ENCODE results near the gene ZCCHC14.

Gene ZCCHC14

GRCh38 chr16:87423429-87423828, 69.4 kb downstream of the ZCCHC14 start:
- no peak for DNase-seq

GRCh38 chr16:87422106-87422505, 70.7 kb downstream of the ZCCHC14 start:
- no peak for DNase-seq

DNA sequence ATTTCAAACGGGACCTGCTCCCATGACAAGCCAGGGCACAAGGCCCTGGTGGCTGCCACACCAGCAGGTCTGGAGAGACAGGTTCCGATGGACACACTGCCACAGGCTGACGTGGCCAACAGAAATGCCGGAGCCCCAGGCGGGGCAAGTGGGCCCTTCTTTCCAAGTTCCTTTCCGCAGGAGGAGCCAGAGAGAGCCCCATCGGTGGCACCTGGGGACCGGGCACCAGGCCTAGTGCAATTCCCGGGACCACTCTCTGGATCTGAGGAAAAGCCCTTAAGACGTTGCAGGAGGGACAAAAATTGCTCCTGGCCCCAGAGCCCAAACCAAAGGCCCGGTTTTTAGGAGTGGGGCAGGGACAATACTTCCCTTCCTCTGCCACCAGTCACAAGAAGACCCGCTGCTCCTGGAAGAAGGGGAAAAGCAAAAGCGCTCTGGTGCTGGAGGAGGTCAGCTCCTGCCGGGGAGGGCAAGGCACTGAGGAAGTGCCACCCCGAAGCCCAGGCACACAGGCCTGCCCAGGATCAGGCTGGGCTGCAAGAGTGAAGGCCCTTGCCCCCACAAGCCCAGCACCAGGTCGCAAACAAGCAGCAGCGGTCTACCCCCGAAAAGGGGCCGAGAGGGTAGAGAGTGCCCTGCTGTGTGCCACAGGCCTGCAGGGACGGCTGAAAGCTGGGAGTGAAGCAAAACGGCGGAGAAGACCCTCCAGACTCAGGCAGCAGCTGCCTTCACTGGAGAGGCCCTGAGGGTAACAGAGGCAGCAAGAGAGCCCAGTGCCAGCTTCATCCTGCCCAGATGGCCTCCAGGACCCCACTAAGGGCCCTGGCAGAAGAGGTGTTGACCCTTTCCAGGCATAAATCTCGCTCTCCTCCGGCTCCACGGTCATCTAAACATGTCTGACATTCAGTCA, 71.6 kb downstream of the ZCCHC14 start:
- no peak for DNase-seq

DNA sequence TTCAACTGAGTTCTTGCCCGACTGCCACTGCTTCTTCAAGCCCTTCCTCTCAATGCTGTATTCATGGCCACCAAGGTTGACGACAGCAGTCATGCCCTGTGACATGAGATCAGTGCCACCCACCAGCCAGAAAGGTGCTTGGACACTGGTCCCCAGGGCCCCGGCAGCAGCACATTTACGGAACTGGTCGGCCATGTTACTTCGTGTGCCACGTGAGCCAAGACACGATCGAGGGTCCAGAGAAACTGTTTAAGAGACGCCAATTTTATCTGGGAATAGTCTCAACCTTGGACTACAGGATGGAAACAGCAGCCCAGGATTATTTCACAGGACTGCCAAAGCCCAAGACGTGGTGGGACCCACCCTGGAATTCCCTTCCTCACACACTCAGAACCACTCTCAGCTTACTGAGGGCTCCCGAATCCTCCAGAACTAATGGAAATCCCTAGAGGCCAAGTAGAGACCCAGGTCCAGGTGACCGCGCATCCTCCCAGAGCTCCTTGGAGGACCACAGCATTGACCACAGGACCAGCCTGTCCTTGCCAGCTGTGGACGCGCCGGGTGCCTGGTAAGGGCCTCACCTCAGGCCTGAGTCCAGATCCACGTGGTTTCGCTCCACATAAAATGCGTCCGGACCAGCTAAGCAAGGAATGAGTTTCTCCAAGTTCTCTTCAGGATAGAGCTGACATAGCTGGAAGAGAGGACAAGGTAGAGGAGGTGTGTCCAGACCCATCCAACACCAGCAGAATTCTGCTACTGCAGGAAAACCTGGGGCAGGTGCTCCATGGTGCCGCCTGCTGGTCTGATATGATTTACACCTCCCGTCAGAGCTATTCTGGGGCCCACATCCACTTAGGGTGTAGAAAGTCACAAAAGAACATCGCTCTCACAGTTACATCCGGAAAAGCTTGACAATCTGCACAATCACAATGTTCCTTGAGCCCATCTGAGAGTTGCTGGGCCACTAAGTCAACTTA, 72.5 kb downstream of the ZCCHC14 start:
- DNase-seq, result no peak

DNA sequence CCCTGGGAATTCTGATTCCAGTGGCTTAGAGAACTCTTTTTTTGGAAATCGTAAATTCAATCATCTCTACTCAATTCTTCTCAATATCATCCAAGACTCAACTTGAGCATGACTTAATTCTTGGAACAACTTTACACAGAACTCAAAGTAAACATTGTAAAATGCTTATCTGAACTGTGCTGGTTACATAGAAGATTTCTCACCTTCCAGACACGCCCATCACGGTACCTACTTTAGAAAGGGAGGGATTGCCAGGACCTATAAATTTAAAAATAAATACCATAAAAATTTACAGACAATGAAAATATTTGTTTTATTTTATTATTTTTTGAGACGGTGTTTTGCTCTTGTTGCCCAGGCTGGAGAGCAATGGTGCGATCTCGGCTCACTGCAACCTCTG, 74.2 kb downstream of the ZCCHC14 start:
- no peak for DNase-seq

GRCh38 chr16:87418216-87418615, 74.6 kb downstream of the ZCCHC14 start:
- DNase-seq, result no peak

DNA sequence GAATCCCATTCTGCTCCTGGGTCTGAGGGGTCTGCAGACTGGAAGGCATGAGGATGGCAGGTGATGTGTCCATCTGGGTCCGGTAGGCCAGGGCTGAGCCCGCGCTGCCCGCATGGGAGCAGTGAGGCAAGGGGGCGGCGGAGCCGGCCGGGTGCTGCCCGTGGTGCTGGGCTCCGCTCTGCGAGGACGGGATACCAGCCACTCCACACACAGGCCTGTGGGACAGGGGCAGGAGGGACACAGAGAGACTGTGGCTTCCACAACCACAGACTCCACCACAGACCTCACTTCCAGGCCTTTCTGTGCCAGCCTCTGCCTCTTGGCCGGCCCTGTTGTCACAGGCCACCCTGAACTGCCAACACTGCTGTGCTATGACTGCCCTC, 75.3 kb downstream of the ZCCHC14 start:
- DNase-seq, result no peak

GRCh38 chr16:87416826-87417527, 75.8 kb downstream of the ZCCHC14 start:
- DNase-seq, result no peak

- no peak for DNase-seq
These were observed 77.4 kb downstream of the ZCCHC14 start for GRCh38 chr16:87415441-87415840.

DNA sequence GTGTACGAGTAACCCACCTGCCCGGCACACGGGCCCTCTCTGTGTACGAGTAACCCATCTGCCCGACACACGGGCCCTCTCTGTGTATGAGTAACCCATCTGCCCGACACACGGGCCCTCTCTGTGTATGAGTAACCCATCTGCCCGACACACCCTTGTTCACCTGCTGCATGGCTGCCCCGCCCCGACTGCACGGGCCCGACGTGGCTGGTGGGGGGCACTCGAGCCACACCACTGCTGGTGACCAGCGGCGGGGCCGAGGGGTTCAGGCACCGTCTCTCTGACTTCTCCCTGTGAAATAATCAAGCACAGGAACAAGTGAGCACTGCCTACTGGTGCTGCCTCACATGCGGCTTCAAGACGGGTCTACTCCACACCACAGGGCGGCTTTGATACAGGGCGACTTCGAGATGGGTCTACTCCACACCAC, 78.6 kb downstream of the ZCCHC14 start:
- DNase-seq, result no peak

GRCh38 chr16:87412996-87413421, 79.8 kb downstream of the ZCCHC14 start:
- DNase-seq, result no peak

- no peak for DNase-seq
These were observed 80.3 kb downstream of the ZCCHC14 start for GRCh38 chr16:87412371-87412995.

GRCh38 chr16:87411375-87412271, 81.2 kb downstream of the ZCCHC14 start:
- DNase-seq, result no peak

- no peak for DNase-seq
These were observed 81.9 kb downstream of the ZCCHC14 start for GRCh38 chr16:87410968-87411367.

DNA sequence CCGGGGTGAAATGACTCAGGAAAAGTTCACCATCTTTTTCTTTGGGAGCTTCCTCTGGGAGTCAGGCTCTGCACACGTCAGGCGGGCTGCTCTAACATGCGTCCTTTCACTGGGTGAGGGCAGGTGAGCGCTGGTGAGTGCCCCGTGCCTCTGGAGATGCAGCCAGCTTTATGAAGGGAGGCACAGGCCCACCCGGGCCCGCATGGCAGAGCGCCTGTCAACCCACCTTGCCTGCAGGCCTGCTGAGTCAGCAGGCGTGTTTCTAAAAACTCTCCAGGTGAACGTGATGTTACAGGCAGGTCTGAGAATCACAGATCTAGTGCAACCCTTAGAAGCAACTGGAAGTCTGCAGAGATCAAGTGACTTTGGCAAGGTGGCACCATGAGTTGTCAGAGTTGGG, 82.3 kb downstream of the ZCCHC14 start:
- DNase-seq, result no peak

GRCh38 chr16:87409781-87410180, 83.0 kb downstream of the ZCCHC14 start:
- DNase-seq, result no peak

DNA sequence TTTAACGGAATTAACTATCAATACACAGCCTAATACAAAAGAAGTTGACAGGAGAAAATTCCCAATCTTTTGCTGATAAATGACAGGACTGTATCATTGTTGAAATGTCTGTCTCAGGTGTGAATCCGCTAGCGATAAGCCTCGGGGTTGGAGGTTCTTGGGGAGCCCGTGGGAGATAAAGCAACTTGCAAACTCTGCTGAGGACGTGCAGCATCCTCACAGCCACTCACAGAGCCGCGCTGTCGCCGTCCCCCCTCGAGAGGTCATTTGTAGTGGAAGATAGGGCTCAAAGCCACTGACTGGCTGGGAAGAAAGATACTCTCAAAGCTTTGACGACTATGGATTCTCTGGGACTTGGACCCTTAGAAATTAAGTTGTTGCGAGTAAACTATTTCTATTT, 83.7 kb downstream of the ZCCHC14 start:
- no peak for DNase-seq

DNA sequence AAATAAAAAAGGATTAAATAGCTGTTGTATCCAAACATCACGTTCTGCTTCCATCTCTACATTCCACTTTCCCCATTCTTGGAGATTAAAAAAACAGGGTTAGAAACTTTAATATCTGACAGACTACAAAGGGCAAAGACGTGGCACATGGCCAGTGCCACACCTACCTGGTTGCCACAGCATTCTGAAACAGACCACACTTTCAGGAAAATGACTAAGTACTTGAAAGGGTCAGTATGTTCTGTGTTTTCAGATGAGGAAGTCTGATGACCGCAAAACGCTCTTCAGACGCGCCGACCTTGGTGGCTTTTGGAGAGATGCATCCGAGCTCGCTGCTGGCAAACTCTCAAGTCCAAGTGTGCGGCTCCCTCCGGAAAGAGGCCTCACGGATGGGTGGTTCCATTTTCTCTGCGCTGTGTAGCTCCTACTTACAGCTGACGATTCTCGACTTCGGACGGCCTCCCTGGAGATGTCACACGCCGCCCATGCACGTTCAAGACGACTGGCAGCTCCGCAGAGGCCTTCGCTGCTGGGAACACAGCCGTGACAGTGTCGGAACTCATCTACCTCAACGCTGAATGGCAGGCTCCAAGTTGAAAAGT, 85.2 kb downstream of the ZCCHC14 start:
- DNase-seq, result no peak

DNA sequence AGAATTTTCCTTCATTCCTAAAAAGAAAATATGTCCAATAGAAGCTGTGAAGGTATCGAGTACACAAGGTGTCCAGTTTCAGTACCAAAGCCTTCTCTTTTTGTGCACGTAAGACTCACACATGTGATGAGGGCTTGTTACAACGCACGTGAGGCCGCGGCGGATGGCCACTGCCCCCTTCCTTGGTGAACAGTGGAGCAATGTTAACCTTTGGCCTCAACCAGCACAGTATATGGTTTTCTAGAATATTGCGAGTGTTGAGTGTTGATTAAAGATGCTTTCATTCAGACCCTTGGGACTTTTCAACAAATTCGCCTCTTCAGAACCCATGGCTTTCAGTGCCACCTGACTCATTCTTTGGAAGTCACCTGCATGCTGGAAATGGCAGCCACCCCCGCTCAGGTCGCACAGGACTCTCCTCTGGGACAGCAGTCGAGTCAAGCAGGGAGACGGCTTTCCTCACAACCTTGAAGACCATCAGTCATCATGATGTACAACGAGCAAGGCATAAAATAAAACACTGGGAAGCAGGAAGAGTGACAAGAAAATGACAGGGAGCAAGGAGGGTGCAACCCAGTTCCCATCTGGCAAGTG, 86.2 kb downstream of the ZCCHC14 start:
- DNase-seq, result no peak

All from NCI-H345 (cell line).